K562 (cell line): Measurements from ENCODE around the gene G6PD. TPM values are rescaled to one million over a fixed set of nuclear protein-coding genes. Genes with fewer than 3 reads are reported as not detected.

ENCODE experiments used
- BCOR ChIP-seq: fragments of 450-650 bp; IDR thresholded peaks from 2 replicates; pipeline ENCODE4 v1.6.1; 2016
- CBFA2T3 ChIP-seq: fragments of 450-650 bp; IDR thresholded peaks from 2 replicates; pipeline ENCODE4 v1.6.1; 2017
- GATA2 ChIP-seq: sonication (generic); formaldehyde crosslinking; IDR thresholded peaks from 2 replicates; pipeline ENCODE4 v1.4.0; 2020; ENCODE audit warnings: mild to moderate bottlenecking, missing genetic modification reagents
- JUND ChIP-seq, 2 experiments: IDR thresholded peaks; 2 replicates in 1 of 2; 3 replicates in 1 of 2; pipeline ENCODE4 v1.6.1; 2011; ENCODE audit warnings: borderline replicate concordance in 2 of 2, low read depth in 2 of 2, low read length in 2 of 2, improper control_type of control experiment in 1 of 2, missing biosample characterization in 1 of 2, missing genetic modification characterization in 1 of 2, missing genetic modification reagents in 1 of 2
- NFE2L1 ChIP-seq: fragments of 450-650 bp; IDR thresholded peaks from 2 replicates; pipeline ENCODE4 v1.6.1; 2016; ENCODE audit warnings: missing genetic modification characterization, low read depth, mild to moderate bottlenecking, missing compliant biosample characterization, moderate library complexity, borderline replicate concordance
- NRF1 ChIP-seq, 2 experiments: fragments of 450-650 bp; IDR thresholded peaks in 1 of 2; conservative IDR thresholded peaks in 1 of 2; 2 replicates each; pipeline ENCODE4 v1.6.1; 2014; ENCODE audit warnings: mild to moderate bottlenecking in 2 of 2
- RAD21 ChIP-seq, 2 experiments: fragments of 250-450 bp in 1 of 2; fragments of 450-650 bp in 1 of 2; sonication (Bioruptor Pico) in 1 of 2; formaldehyde crosslinking in 1 of 2; IDR thresholded peaks in 1 of 2; conservative IDR thresholded peaks in 1 of 2; 2 replicates each; pipeline versions ENCODE4 v1.4.0 to v1.8.0; 2020 to 2022; ENCODE audit warnings: mild to moderate bottlenecking in 2 of 2, moderate library complexity in 1 of 2
- SIN3A ChIP-seq, 2 experiments: fragments of 150-350 bp in 1 of 2; IDR thresholded peaks; 2 replicates each; pipeline ENCODE4 v1.6.1; 2011 to 2016; ENCODE audit warnings: borderline replicate concordance in 2 of 2, low read depth in 2 of 2, low read length in 2 of 2, mild to moderate bottlenecking in 2 of 2, moderate library complexity in 2 of 2; ENCODE audit not compliant: control insufficient read depth in 1 of 2
- SMARCC2 ChIP-seq: fragments of 450-650 bp; IDR thresholded peaks from 2 replicates; pipeline ENCODE4 v1.6.1; 2017; ENCODE audit warnings: antibody characterized with exemption, moderate library complexity, mild to moderate bottlenecking, low read depth
- TBP ChIP-seq: optimal IDR thresholded peaks from 2 replicates; pipeline ENCODE3; 2011; ENCODE audit warnings: low read depth, low read length, improper control_type of control experiment
- TOE1 ChIP-seq, 2 experiments: fragments of 450-650 bp in 1 of 2; sonication (generic) in 1 of 2; formaldehyde crosslinking in 1 of 2; IDR thresholded peaks; 2 replicates each; pipeline versions ENCODE4 v1.7.1 to v1.8.0; 2016 to 2022; ENCODE audit warnings: borderline replicate concordance in 2 of 2, mild to moderate bottlenecking in 2 of 2, antibody characterized with exemption in 1 of 2, inconsistent platforms in 1 of 2, low read depth in 1 of 2, missing genetic modification reagents in 1 of 2, moderate library complexity in 1 of 2
- ZNF232 ChIP-seq: sonication (generic); formaldehyde crosslinking; IDR thresholded peaks from 2 replicates; pipeline ENCODE4 v1.8.0; 2022; ENCODE audit warnings: mild to moderate bottlenecking, missing genetic modification reagents
- ZNF354B ChIP-seq: fragments of 250-450 bp; sonication (Bioruptor Pico); IDR thresholded peaks from 2 replicates; pipeline ENCODE4 v1.4.0; 2020
- polyA plus RNA-seq, 8 experiments: library from polyadenylated mRNA; depleted of rRNA in 4 of 8; stranded (reverse) in 5 of 8; unstranded in 3 of 8; fragments of >200 nt; fragmentation: Nextera tagmentation in 2 of 8; fragmentation: Illumina TruSeq in 1 of 8; extraction: Ambion mirVana in 2 of 8; extraction: Trizol in 1 of 8; gene quantifications; 2 replicates each; pipeline versions ENCODE4 v1.2.1 to v1.2.3, GENCODE V29; 2011 to 2014; ENCODE audit warnings: inconsistent platforms in 1 of 8, missing spikeins in 1 of 8
- total RNA-seq, 7 experiments: library from RNA; depleted of rRNA in 6 of 7; stranded (reverse); fragments of >200 nt in 6 of 7; fragmentation: Illumina TruSeq in 2 of 7; extraction: Trizol in 2 of 7; gene quantifications; 2 replicates each; pipeline versions ENCODE4 v1.2.1 to v1.2.3, GENCODE V29; 2011 to 2021; ENCODE audit warnings: low replicate concordance in 1 of 7
- TF ChIP-seq, protein P1 (sequence below): fragments of 200-400 bp; formaldehyde crosslinking; IDR thresholded peaks from 2 replicates; pipeline ENCODE4 v1.6.1; 2017; ENCODE audit warnings: mild to moderate bottlenecking, low read depth, low read length, moderate library complexity
- TF ChIP-seq, protein P2 (sequence below): fragments of 450-650 bp; formaldehyde crosslinking; IDR thresholded peaks from 2 replicates; pipeline ENCODE4 v1.4.0; 2020; ENCODE audit warnings: mild to moderate bottlenecking
- TF ChIP-seq, protein P3 (sequence below): fragments of 450-650 bp; conservative IDR thresholded peaks from 2 replicates; pipeline ENCODE4 v1.6.1; 2016; ENCODE audit warnings: missing genetic modification characterization, low read depth, mild to moderate bottlenecking, control low read depth, missing compliant biosample characterization

G6PD gene
- total and polyA plus RNA-seq, 9 of the 15 experiments (the other 6 are each of a cell fraction or from before 2014, with no cell fraction given): 2.9 to 222 (median 66.4) TPM

DNA sequence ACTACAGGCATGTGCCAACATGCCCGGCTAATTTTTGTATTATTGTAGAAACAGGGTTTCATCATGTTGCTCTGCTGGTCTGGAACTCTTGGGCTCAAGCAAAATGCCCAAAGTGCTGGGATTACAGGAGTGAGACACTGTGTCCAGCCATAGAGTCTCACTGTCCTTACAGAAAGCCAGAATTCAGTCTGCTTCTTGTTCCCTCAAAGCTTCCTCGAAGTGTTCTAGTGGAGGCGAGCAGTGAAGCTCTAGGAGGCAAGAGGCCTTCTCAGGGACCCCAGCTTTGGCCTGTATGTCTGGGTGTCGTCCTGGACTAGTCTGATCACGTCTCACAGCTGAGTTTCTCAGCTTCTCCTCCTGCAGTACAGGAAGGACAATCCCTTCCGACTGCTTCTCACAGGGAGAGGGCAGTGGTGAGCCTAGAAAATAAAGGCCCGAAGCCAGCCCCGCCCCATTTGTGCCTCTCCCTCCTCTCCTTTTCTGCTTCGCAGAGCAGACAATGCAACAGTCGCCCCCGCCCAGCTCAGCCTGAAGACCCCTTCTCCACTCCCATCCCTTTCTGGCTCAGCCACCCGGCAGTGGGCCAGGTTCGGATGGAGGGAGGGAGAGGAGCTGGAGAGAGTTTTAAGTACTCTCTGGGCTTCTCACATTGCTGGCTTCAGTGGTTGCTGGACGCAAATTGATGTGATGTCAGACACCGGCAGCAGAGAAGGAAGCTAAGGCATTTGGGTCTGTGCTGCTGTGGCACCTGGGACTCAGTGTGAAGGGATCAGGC lies 19.6 kb downstream of the G6PD start (continued):
- TF ChIP-seq, protein P1, sequence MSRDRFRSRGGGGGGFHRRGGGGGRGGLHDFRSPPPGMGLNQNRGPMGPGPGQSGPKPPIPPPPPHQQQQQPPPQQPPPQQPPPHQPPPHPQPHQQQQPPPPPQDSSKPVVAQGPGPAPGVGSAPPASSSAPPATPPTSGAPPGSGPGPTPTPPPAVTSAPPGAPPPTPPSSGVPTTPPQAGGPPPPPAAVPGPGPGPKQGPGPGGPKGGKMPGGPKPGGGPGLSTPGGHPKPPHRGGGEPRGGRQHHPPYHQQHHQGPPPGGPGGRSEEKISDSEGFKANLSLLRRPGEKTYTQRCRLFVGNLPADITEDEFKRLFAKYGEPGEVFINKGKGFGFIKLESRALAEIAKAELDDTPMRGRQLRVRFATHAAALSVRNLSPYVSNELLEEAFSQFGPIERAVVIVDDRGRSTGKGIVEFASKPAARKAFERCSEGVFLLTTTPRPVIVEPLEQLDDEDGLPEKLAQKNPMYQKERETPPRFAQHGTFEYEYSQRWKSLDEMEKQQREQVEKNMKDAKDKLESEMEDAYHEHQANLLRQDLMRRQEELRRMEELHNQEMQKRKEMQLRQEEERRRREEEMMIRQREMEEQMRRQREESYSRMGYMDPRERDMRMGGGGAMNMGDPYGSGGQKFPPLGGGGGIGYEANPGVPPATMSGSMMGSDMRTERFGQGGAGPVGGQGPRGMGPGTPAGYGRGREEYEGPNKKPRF: no peak
- TF ChIP-seq TBP (peak; percentile 28), ZNF232 (CRISPR knock-in tag) (no peak), GATA2 (no peak), NFE2L1 (no peak), RAD21 (CRISPR knock-in tag; conservative IDR thresholded peaks at IDR 0.05 in 1 of 2, IDR thresholded peaks at IDR 0.05 in 1 of 2) (peak; percentile 24 to 60; a peak in 3 of 4 replicates), JUND (IDR thresholded peaks at IDR 0.05; ENCODE audit: borderline replicate concordance, low read depth, low read length) (peak; percentile 8; the same call in 1 of the 2 replicates), JUND (tag; IDR thresholded peaks at IDR 0.05; ENCODE audit: borderline replicate concordance, low read depth, low read length) (0 out of 3 replicates have a peak, but pooled peaks have one; percentile 19), BCOR (no peak), TOE1 (IDR thresholded peaks at IDR 0.05; ENCODE audit: borderline replicate concordance) (no peak; the same call in 1 of the 2 replicates), TOE1 (CRISPR knock-in tag; IDR thresholded peaks at IDR 0.05; ENCODE audit: borderline replicate concordance, low read depth) (no peak), ZNF354B (CRISPR knock-in tag) (no peak), SMARCC2 (no peak), NRF1 (conservative IDR thresholded peaks at IDR 0.05 in 1 of 2, IDR thresholded peaks at IDR 0.05 in 1 of 2) (peak; percentile 16 to 17; a peak in 1 of 4 replicates), SIN3A (IDR thresholded peaks at IDR 0.05; ENCODE audit: borderline replicate concordance in 2 of 2, control insufficient read depth in 1 of 2, low read depth in 2 of 2, low read length in 2 of 2) (no peak), CBFA2T3 (no peak)
- TF ChIP-seq, protein P2, sequence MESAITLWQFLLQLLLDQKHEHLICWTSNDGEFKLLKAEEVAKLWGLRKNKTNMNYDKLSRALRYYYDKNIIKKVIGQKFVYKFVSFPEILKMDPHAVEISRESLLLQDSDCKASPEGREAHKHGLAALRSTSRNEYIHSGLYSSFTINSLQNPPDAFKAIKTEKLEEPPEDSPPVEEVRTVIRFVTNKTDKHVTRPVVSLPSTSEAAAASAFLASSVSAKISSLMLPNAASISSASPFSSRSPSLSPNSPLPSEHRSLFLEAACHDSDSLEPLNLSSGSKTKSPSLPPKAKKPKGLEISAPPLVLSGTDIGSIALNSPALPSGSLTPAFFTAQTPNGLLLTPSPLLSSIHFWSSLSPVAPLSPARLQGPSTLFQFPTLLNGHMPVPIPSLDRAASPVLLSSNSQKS (CRISPR knock-in tag): no peak
- TF ChIP-seq, protein P3, sequence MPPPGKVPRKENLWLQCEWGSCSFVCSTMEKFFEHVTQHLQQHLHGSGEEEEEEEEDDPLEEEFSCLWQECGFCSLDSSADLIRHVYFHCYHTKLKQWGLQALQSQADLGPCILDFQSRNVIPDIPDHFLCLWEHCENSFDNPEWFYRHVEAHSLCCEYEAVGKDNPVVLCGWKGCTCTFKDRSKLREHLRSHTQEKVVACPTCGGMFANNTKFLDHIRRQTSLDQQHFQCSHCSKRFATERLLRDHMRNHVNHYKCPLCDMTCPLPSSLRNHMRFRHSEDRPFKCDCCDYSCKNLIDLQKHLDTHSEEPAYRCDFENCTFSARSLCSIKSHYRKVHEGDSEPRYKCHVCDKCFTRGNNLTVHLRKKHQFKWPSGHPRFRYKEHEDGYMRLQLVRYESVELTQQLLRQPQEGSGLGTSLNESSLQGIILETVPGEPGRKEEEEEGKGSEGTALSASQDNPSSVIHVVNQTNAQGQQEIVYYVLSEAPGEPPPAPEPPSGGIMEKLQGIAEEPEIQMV (tag): no peak
